CD4-positive, alpha-beta T cell treated with Interleukin-6 for 4 hours (primary cell): Measurements from ENCODE around the gene CEACAM18.
"Not testable (repeated sequence)": the region's sequence is repeated elsewhere in the genome, so short reads cannot be mapped to it uniquely, and the experiment has no call there.

Experiments
- DNase-seq: peaks from one replicate; pipeline ENCODE4 v3.0.0-alpha.2; 2020; ENCODE audit warnings: mixed read lengths

CEACAM18 gene

DNA sequence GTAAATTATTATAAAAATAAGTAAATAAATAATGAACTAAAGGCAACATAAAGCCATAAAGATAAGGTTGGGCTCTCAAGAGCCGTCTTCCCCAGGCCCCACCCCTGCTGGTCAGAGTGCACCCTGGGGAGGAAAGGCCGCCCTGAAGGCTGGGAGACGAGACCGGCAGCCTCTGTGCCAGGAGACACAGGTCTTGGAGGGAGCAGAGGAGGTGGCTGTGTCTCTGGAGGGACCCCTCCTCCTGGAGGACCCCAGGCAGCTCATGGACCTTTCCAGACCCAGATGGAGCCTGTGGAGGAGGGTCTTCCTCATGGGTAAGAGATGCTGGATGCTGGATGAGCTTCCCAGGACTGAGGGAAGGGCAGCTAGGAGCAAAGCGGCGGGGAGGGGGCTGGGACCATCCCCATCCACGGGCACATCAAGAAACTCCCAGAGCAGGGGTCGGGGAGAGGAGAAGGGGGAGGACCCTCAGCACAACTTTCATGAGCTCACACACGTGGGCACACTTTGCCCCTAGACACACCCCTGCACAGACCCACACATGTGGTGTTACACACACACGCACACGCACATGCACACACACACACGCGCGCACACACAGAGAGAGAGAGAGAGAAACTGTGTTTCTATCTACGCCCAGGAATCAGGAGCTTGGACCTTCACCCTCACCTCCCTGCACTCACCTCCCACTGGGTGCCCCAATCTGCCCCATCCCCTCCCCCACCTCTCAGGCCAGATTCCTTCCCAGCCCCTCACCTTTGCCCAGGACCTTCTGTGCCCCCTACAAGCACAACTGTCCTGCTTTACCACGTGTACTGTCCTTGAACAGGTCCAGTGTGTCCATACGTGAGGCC lies at the start of gene CEACAM18:
Gene CEACAM18, plus strand, starts transcription at position 159 of the 854 bp plus-strand sequence.
- no peak for DNase-seq

DNA sequence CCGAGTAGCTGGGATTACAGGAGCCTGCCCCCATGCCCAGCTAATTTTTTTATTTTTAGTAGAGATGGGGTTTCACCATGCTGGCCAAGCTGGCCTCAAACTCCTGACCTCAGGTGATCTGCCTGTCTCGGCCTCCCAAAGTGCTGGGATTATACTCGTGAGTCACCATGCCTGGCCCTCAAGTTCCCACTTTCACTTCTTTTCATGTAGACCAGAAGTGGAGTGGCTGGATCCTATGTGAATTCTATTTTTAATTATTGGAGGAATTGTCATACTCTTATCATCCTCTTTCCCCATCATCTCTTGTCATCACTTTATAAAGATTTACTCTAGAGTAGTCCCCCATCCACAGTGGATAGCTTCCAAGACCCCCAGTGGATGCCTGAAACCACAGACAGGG lies 48.1 kb upstream of the CEACAM18 start:
- DNase-seq = no peak

DNA sequence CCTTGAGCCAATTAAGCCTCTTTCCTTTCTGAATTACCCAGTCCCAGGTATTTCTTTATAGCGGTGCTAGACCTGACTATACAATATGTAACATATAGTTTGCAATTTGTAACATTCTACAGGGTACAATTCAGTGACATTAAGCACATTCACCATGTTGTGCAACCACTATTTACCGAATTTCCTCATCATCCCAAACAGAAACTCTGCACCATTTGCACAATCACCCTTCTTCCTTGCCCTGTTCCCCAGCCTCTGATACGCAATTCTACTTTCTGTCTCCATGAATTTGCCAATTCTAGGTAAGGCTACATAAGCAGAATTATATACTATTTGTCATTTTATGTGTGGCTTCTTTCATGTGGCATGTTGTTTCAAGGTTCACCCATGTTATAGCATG lies 47.2 kb upstream of the CEACAM18 start:
- DNase-seq = no peak

GRCh38 chr19:51433043-51433442 lies 45.3 kb upstream of the CEACAM18 start:
- no peak for DNase-seq

DNA sequence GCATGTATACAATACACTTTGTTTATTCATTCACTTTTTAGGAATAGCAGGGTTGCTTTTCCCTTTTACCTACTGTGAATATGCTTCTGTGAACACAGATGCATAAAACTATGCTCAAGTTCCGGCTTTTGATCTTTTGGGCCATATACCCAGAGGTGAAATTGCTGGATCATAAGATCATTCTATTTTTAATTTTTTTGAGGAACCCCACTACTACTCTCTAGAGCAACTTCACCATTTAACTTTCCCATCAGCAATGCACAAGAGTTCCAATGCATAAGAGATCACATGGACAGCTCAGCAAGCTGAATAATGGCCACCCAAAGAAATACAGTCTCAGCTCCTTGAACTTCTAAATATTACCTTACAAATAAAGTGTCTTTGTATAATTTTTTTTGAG lies 43.9 kb upstream of the CEACAM18 start:
- no peak for DNase-seq

DNA sequence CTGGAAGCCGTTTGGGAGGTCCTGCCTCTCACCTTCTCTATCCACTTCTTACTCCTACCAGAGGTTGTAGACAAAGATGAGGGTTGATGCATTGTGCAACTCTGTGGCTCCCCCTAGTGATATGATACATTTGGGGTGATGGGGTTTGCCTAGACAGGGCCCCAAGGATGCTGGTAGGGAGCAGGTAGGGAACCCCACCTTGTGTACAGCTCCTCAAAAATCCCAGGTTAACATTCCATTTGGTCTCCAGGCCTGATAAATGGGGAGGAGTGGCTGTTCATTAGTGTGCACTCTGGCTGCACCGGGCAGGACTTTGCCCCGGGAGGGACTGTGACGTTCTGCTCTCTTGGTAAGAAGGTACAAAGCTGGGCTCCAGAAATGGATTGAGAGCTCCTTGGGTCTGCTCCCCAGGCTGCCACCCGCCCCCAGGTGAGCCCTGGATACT lies 39.3 kb upstream of the CEACAM18 start:
- peak; percentile 23 for DNase-seq

DNA sequence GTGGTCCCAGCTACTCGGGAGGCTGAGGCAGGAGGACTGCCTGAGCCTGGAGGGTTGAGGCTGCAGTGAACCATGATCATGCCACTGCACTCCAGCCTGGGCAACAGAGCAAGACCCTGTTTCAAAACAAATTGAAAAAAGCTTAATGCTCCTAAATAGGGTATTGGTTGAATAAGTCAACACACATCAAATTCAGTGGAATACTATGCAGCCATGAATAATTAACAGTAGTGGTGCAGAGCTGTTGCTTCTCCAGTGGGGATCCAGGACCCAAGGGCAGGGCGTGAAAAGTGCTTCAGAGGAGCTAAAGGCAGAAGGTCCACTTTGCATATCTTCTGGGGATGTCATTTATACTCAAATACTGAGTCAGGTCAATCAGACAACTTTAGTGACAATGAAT lies 38.3 kb upstream of the CEACAM18 start:
- DNase-seq = no peak

- DNase-seq = peak; percentile 17
These were observed 37.4 kb upstream of the CEACAM18 start for GRCh38 chr19:51440846-51441409.

DNA sequence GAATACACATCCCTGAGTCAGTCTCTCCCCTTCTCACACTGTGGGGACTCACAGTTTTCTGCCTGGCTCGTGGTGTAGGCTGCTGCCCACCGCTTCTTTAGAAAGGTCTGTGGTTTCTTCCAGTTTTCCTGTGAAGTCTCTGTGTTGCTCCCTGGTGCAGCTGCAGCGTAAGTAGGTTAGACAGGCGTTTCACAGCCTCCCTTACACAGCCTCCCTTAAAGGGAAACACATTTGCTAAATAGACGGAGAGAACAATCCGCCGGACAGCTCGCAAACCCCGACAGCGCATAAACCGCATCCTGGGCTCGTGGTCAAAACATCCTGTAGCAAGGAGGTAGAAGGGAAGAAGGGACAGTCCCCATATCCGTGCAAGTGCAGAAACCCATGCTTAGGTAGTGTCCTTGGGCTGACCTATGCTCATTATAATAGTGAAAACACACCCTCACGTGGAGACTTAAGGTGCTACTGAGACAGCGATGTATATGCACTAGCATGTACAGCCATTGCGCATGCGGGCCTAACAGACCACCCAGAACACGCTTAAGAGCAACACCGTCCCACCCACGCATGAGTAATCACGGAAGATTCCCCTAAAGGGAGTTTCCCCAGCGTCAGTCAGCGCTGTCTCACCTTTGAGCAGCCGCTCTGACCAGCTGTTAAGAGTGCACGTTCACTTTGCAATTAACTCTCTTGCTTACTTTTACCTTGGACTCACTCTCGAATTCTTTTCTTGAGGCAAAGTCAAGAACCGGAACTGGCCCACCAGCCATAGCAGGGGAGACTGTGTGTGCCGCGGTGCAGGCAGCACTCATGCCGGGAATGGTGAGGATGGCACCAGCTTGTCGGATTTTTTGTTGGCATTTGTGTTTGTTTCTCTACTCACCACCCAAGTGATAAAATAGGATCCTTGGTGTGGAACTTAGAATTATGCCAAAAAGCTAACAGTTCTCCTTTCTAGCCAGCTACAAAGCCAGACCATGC lies 36.6 kb upstream of the CEACAM18 start:
- DNase-seq = peak; percentile 78

DNA sequence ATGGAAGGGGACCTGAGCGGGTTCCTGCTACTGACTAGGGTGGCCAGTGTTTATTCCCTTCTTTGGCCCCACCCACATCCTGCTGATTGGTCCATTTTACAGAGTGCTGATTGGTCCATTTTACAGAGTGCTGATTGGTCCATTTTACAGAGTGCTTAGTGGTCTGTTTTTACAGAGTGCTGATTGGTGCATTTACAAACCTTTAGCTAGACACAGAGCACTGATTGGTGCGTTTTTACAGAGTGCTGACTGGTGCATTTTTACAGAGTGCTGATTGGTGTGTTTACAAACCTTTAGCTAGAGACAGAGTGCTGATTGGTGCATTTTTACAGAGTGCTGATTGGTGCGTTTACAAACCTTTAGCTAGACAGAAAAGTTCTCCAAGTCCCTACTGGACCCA lies 30.8 kb upstream of the CEACAM18 start:
- not testable (repeated sequence) for DNase-seq

GRCh38 chr19:51448011-51448410 lies 30.3 kb upstream of the CEACAM18 start:
- no peak for DNase-seq

GRCh38 chr19:51448411-51449016 lies 29.8 kb upstream of the CEACAM18 start:
- peak; percentile 8 for DNase-seq

GRCh38 chr19:51450730-51451307 lies 27.5 kb upstream of the CEACAM18 start:
- no peak for DNase-seq

- DNase-seq = no peak
These were observed 21.6 kb upstream of the CEACAM18 start for GRCh38 chr19:51456541-51457290.

DNA sequence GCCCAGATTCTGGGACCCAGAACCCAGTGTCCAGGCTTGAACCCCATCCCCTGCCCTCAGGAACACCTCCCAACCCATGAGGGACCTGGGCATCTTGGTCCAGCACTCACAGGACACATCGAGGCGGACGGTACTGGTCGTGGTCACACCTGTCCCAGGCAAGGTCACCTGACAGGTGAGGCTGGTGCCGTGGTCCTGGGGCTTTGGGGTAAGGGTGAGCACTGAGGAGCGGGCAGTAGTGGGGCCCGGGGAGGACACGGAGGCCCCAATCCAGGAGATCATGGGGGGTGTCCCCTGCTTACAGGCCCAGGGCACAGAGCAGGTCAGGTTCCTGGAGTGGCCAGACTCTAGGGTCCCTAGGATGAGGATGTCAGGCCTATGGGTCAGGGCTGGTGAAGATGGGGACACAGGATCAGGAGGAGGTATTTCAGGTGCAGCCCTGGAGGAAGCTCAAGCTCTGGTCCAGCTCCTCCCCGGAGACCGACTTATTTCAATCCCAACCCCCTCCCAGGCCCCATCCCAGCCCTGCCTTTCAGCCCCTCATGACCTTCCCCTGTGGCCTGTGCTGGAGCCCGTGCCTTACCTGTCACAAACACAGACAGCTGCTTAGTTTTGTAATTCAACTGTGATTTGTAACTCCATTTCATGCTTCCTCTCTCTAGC lies 20.9 kb upstream of the CEACAM18 start:
- no peak for DNase-seq

GRCh38 chr19:51458051-51458645 lies 20.2 kb upstream of the CEACAM18 start, which contains the start of gene SIGLEC8:
Gene SIGLEC8, minus strand, starts transcription at chr19:51458454. Its CDS starts 67 bp downstream, at chr19:51458387.
- DNase-seq = no peak

DNA sequence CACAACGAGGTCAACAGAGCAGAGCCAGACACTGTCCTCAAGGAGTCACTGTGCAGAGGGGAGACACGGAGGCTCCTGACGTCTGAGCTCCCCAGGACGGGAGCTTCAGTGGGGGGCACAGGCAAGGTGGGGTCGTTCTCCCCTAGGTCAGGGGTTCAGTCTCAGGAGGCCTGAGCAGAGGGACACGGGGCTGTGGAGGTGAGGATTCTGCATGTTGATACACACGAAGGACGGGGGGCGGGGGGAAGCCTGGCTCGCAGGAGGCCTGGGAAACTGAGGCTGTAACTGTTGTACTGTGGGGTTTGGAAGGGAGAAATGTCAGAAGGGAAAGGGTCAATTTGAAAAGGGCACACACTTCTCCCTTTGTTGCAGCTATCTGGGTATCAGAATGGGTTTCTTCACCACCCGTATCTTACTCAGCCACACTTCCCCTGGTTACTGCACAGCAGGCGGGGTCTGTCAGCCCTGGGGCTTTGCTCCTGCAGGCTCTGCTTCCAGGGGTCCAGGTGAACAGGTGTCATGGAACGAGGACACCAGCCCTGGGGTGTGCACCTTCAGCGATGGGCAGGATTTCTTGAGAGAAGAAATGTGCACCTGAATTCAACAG lies 19.3 kb upstream of the CEACAM18 start:
- no peak for DNase-seq

GRCh38 chr19:51460164-51460992 lies 18.0 kb upstream of the CEACAM18 start:
- no peak for DNase-seq

DNA sequence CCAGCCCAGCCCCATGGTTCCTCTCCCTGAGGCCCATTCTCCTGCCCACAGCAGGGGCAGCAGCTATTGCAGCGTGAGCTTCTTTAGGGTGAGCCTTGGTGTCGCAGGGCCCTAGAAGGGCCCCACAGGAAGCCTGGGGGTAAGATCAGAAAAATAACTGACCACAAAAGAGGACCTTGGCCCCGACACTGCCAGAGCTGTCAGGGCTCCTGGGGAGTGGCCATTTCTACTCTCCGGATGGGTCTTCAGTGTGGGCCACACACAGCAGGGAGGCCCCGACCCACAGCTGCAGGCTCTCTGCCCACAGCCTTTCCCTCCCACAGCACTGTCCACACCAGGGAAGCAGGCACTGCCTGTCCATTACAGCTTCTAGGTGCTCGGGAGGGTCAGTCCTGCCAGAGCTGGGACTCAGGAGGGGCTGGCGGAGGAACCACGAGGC lies 16.6 kb upstream of the CEACAM18 start:
- DNase-seq = no peak
